Heart left ventricle (tissue), 16 donors: ENCODE data around the gene MED15. TPM values are rescaled to one million over a fixed set of nuclear protein-coding genes. Genes with fewer than 3 reads are reported as not detected.

Experiments
- ATAC-seq, 4 donors: fragments of 200-7000 bp; cut with Tn5 transposase; one replicate each; pipeline ENCODE4 v1.9.1; 2020 to 2022; ENCODE audit warnings: moderate library complexity in 4 of 4, mild to moderate bottlenecking in 3 of 4, moderate number of reproducible peaks in 1 of 4
- DNase-seq, 5 donors: peaks; one replicate each; pipeline ENCODE4 v3.0.0-alpha.2; 2020
- H3K27ac ChIP-seq, 12 donors: fragments of 200-600 bp; sonication (generic) in 4 of 12; one replicate each; pipeline versions ENCODE4 v1.5.0 to v1.8.0; 2016 to 2022; ENCODE audit warnings: mild to moderate bottlenecking in 2 of 12
- H3K27me3 ChIP-seq, 9 donors: fragments of 200-600 bp; sonication (generic) in 2 of 9; one replicate each; pipeline versions ENCODE4 v1.5.1 to v1.8.0; 2016 to 2022; ENCODE audit warnings: mild to moderate bottlenecking in 3 of 9
- H3K36me3 ChIP-seq, 9 donors: fragments of 200-600 bp; sonication (generic) in 2 of 9; one replicate each; pipeline versions ENCODE4 v1.5.0 to v1.8.0; 2018 to 2022; ENCODE audit warnings: mild to moderate bottlenecking in 2 of 9
- H3K4me1 ChIP-seq, 12 donors: fragments of 200-600 bp; sonication (generic) in 4 of 12; one replicate each; pipeline versions ENCODE4 v1.5.0 to v1.8.0; 2016 to 2022; ENCODE audit warnings: mild to moderate bottlenecking in 3 of 12
- H3K4me3 ChIP-seq, 12 donors: fragments of 200-600 bp; sonication (generic) in 4 of 12; one replicate each; pipeline versions ENCODE4 v1.5.0 to v1.8.0; 2017 to 2022; ENCODE audit warnings: mild to moderate bottlenecking in 9 of 12, moderate library complexity in 4 of 12
- H3K9me3 ChIP-seq, 12 donors: fragments of 200-600 bp; sonication (generic) in 4 of 12; one replicate each; pipeline versions ENCODE4 v1.5.0 to v1.8.0; 2016 to 2022; ENCODE audit warnings: mild to moderate bottlenecking in 1 of 12
- CTCF ChIP-seq, 12 donors: fragments of 200-600 bp; sonication (generic) in 4 of 12; IDR thresholded peaks; one replicate each; pipeline versions ENCODE4 v1.5.0 to v1.8.0; 2018 to 2022; ENCODE audit warnings: antibody characterized with exemption in 12 of 12, mild to moderate bottlenecking in 5 of 12
- POLR2A ChIP-seq, 2 donors: fragments of 450-650 bp; IDR thresholded peaks; one replicate each; pipeline ENCODE4 v1.6.1; 2017; ENCODE audit warnings: antibody characterized with exemption in 2 of 2, mild to moderate bottlenecking in 2 of 2, moderate library complexity in 2 of 2
- WGBS, 4 donors: extraction: QIAGEN DNeasy Blood & Tissue Kit in 2 of 4; methylation state at CpG; one replicate each; pipeline versions ENCODE4 v1.1.5 to v1.1.7; 2013 to 2018; 5-methylcytosine and 5-hydroxymethylcytosine counted together
- intact Hi-C, 10 donors: fragments of 100-400 bp; cut with DNase I; formaldehyde crosslinking; loops; one replicate each; pipeline versions ENCODE4 v1.11.1 to v1.14.2; 2022
- polyA plus RNA-seq, 2 donors: library from polyadenylated mRNA; stranded (reverse); fragments of 200-250 nt; gene quantifications; one replicate each; pipeline ENCODE4 v1.2.3, GENCODE V29; 2013
- total RNA-seq, 9 donors: library from RNA; depleted of rRNA in 2 of 9; stranded (reverse); fragments of >200 nt in 2 of 9; fragmentation: NEBNext Ultra II Directional in 3 of 9; extraction: Animal tissue kit (Norgen Biotek cat#: 25700) in 3 of 9; gene quantifications; one replicate each; pipeline versions ENCODE4 v1.1.0 to v1.2.4, GENCODE V29; 2016 to 2023
- donor health status: ischemic (EF 13 %, LVEDD 7.1; RV severe dilation, severe dysfunction).
- donor health status: healthy with polysubstance abuse.
- donor health status: DM: no; HTN: yes; CAD: no.
- donor health status: DM: no; HTN: no; CAD: no.
- donor health status: ischemic (EF 25% LVEDD 6.9; RV normal size, moderate dysfunction).
- donor health status: ischemic (EF 25% LVEDD 5.7; RV mildly dilated, moderate dysfunction).
- donor health status: healthy.
- donor health status: DM: yes; HTN: yes; CAD: no.
- donor health status: ischemic (EF 35%, LVEDD 5.7; RV mildly dilated, moderate dysfunction).
- donor health status: nonischemic (EF 11% LVEDD 7.7; RV severe dilation, severe dysfunction).
- donor health status: DM: yes; HTN: yes; CAD: no.
- donor health status: PGD.
- donor health status: ischemic (EF 29% LVEDD 5.4; RV normal size, mild dysfunction).
- donor health status: nonischemic (EF 23%, LVEDD 6.1; RV moderate dilation, normal function).

Gene MED15
- total and polyA plus RNA-seq, 11 donors: 27.9 to 78.3 (median 43.0) TPM

- Histone ChIP-seq H3K27ac (no peak overlapping the region), H3K9me3 (no peaks in the 10 kb centered on the region), H3K36me3 (no peaks in the 10 kb centered on the region), H3K27me3 (peaks cover 0 to 16% (median 0%) of the 10 kb centered on the region in 9 donors), H3K4me1 (peaks cover 0 to 4% (median 0%) of the 10 kb centered on the region in 12 donors), H3K4me3 (no peak overlapping the region)
- TF ChIP-seq CTCF (IDR thresholded peaks at IDR 0.05) (no peak), POLR2A (IDR thresholded peaks at IDR 0.05) (no peak)
- intact Hi-C loops: loop anchor here in 1 of 10 donors (10.0 kb wide), 1 partner anchor 92 kb away; no protein-coding TSS in a partner anchor
- DNase-seq: no peak
- ATAC-seq: no peak
- WGBS, 4 donors: 79 to 91% (median 81%) methylated on average over 7 to 8 of the region's 8 CpGs
Observed at GRCh38 chr22:20602609-20603164, 95.3 kb downstream of the MED15 start.

- DNase-seq (no peak), ATAC-seq (no peak)
- H3K27ac ChIP-seq: no peak overlapping the region
- H3K27me3 ChIP-seq: peaks cover 0 to 16% (median 0%) of the 10 kb centered on the region in 9 donors
- H3K4me1 ChIP-seq: peaks cover 0 to 4% (median 0%) of the 10 kb centered on the region in 12 donors
- no peak overlapping the region for H3K4me3 ChIP-seq
- TF ChIP-seq CTCF (IDR thresholded peaks at IDR 0.05): no peak
- no peak for TF ChIP-seq POLR2A (IDR thresholded peaks at IDR 0.05)
- no peaks in the 10 kb centered on the region for H3K36me3 ChIP-seq
- no peaks in the 10 kb centered on the region for H3K9me3 ChIP-seq
- intact Hi-C loops: loop anchor here in 1 of 10 donors (10.0 kb wide), 1 partner anchor 91 kb away; no protein-coding TSS in a partner anchor
- WGBS, 4 donors: 80 to 88% (median 84%) methylated on average over 6 to 23 of the region's 23 CpGs
Observed at GRCh38 chr22:20604092-20604747, 96.8 kb downstream of the MED15 start.

GRCh38 chr22:20604776-20605221 is 97.4 kb downstream of the MED15 start:
- H3K27ac ChIP-seq: no peak overlapping the region
- peaks cover 0 to 16% (median 0%) of the 10 kb centered on the region in 9 donors for H3K27me3 ChIP-seq
- TF ChIP-seq CTCF (IDR thresholded peaks at IDR 0.05) (no peak), POLR2A (IDR thresholded peaks at IDR 0.05) (no peak)
- DNase-seq: no peak
- no peaks in the 10 kb centered on the region for H3K9me3 ChIP-seq
- intact Hi-C loops: loop anchor here in 2 of 10 donors (5.0 to 10.0 kb wide), 2 partner anchors 90 to 138 kb away; no protein-coding TSS in a partner anchor
- H3K36me3 ChIP-seq: no peaks in the 10 kb centered on the region
- H3K4me1 ChIP-seq: peaks cover 0 to 4% (median 0%) of the 10 kb centered on the region in 12 donors
- no peak for ATAC-seq
- H3K4me3 ChIP-seq: no peak overlapping the region
- 77 to 80% (median 79%) methylated on average over 11 to 18 of the region's 18 CpGs for WGBS, 4 donors

- Histone ChIP-seq H3K4me1 (peaks cover 0 to 4% (median 0%) of the 10 kb centered on the region in 12 donors), H3K9me3 (no peaks in the 10 kb centered on the region), H3K4me3 (no peak overlapping the region), H3K27ac (no peak overlapping the region), H3K27me3 (peaks cover 0 to 16% (median 0%) of the 10 kb centered on the region in 9 donors), H3K36me3 (no peaks in the 10 kb centered on the region)
- DNase-seq (no peak), ATAC-seq (no peak)
- no peak for TF ChIP-seq POLR2A (IDR thresholded peaks at IDR 0.05)
- no peak for TF ChIP-seq CTCF (IDR thresholded peaks at IDR 0.05)
- WGBS, 4 donors: 87 to 92% (median 89%) methylated on average over 3 to 6 of the region's 6 CpGs
- intact Hi-C loops: loop anchor here in 2 of 10 donors (5.0 to 10.0 kb wide), 2 partner anchors 89 to 137 kb away; no protein-coding TSS in a partner anchor
Observed at GRCh38 chr22:20605328-20605727, 97.9 kb downstream of the MED15 start.
